NCI-H345 treated with DMSO at 0.1 percent for 48 hours (cell line): ENCODE results near the gene GFOD1.

Experiments used
- DNase-seq: peaks from one replicate; lab custom pipeline; 2025; ENCODE audit not compliant: unreplicated experiment; lab: John Stamatoyannopoulos, UW

Gene GFOD1

DNA sequence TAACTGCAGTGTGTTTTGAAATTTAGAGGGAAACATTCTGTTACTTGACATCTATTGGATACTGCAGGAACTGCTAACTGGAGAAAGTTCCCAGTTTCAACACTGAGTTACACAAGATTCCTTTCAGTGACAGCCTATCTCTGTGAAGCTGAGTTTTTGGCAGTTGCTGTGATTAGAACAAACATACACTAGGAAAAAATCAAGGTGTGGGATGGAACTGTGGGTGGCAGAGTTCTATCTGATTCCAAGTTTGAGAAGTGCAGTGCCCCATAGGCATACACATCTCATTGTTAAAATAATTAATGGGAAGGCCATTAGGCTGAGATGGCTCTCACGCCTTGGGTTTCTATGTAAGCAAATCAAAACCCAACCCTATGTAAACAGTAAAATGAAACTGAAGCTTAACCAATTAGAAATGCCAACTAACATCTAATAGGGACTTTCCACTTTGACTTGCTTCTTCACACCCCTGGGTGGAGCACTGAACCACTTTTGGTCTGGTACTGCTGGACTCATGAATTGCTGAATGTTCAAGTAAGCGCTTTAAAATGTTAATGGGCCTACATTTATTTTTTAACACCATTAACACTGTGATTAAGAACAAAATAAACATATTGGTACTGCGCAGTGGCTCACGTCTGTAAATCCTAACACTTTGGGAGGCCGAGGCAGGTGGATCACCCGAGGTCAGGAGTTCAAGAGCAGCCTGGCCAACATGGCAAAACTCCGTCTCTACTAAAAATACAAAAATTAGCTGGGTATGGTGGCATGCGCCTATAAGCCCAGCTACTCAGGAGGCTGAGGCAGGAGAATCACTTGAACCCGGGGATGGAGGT is 103.9 kb downstream of the GFOD1 start:
- DNase-seq, result no peak

DNA sequence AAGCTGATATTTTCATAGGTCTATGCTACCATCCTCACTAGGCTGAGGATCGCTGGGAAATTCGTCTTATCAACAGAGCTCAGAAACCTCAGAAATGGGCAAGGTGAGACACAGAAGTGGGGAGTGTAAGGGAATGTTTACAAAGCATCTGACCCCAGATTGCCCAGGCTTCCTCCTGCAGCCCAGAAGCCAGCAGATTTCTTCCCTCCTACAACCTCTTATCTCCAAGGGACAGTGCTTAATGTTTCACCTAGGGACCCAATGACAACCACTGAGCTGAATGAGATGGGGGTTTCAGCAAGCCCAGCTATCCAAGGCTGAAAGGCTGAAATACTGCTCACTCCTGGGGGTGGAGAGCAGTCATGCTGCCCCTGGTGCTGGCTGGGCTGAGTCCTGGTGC is 106.6 kb downstream of the GFOD1 start:
- DNase-seq, result no peak

DNA sequence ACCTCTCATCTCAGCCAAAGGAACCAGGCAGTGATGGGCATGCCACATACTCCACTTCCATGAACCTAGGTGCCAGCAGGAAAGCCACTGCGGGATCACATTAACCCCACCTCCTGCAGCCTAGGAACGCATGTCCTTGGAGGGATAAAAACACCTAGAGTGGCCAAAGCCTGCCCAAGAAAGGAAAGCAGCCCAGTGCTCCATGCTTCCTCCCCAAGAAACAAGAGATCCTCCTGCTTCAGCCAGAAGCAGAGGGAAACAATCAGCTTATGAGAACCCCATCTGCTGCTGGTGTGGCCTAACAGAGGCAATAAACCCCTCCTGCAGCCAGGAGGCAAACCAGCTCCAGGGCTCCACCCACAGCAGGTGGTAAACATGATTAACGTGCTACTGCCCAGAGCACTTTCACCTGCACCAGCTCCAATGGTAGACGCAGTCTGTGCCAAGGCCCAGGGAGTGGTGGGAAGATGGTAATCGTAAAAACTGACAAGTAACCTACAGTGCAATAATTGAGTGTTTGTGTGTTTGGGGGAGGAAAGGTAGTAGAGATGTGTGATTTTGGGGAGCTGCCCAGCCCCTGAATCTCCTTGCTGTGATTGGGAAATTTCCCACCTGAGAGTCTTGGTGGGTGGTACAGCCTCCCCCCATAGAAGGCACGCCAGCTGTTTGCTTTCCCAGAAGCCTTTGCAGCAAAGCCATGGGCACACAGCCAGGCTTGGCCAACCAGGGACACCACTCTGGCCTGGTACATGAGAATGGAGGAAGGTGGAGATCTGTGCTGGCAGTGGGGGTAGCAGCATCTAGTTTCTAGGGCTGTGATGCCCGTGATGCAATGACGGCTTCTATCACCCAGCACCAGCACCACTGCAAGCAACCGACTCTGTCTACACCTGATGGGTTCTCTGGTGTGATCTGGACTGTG is 108.5 kb downstream of the GFOD1 start:
- DNase-seq, result no peak

DNA sequence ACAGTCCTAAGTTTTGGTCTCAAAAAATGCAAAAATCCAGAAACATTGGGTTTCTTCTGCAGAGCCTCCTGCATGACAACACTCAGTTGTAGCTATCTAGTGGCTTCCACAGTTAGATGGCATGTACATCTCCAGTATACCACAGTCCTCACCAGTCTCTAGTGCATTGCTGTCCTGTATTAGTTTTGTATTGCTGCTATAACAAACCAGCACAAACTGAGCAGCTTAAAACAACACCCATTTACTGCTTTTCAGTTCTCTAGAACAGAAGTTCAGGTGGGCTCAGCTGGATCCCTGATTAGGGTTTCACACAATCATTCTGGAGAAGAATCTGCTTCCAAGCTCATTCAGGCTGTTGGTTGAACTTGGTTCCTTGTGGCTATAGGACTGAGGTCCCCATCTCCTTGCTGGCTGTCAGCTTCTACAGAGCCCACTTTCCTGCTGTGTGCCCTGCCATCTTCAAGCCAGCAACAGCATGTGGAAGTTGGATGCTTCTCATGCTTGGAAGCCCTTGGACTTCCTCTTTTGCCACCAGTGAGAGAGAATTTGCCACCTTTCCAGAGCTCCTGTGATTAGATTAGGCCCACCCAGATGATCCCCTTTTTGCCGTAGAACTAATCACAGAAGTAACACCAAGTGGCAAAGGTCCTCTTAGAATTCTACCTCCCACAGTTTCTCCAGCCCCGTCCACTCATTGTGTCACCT is 110.2 kb downstream of the GFOD1 start:
- DNase-seq, result no peak

DNA sequence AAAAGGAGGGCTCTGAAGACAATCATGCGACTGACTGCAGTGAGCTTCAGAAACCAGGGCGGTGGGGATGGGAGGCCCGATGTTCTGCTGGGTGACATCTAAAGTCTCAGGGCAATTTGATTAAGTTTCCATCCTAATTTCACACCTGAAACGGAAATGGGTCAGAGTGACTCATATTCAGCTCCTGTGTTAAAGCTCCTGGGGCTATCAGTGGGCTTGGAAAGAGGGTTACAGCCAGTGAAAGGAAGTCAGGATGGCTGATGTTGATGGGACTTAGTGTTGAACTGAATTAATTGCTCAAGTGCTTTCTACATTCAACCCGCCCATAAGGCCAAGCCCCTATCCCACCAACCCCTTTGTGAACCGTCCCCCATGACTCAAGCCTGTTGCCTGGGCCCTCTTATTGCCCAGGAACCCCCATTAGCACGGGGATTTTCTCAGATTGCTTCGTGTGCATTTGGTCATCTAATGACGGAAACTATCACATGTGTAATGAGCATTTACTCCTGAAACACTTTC is 112.0 kb downstream of the GFOD1 start:
- no peak for DNase-seq

DNA sequence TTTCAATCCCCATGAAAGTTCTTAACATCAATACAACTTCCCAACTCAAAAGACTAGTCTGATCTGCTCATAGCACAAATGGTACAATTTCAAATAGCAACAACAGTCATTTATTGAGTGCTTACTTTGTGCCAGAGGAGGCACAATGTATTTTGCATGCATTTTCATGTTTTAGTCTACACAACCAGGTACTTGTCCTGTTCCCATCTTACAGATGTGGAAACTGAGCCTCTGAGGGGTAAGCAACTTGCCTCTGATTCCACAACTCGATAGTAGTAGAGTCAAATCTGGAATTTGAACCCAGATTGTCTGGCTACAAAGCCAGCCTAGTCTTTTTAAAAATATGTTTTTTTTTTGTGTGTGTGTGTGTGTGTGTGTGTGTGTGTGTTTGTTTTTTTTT is 113.5 kb downstream of the GFOD1 start:
- no peak for DNase-seq

DNA sequence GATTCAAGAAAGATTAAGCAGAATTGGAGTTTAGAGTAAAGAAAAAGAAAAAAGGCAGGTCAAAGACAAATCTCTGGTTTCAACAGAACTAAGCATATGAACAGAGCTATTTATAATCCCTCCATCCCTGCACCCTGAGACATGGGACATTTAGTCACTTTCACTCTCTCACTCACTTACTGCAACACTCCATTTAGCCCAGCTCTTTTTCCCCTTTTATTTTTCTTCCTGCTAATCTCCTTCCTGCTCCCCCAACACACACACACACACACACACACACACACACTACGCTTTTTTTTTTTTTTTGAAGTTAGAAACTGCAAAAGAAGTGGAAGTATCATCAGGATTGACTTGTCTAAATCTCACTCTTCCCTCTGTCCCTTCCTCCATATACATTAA is 113.9 kb downstream of the GFOD1 start:
- DNase-seq, result no peak

DNA sequence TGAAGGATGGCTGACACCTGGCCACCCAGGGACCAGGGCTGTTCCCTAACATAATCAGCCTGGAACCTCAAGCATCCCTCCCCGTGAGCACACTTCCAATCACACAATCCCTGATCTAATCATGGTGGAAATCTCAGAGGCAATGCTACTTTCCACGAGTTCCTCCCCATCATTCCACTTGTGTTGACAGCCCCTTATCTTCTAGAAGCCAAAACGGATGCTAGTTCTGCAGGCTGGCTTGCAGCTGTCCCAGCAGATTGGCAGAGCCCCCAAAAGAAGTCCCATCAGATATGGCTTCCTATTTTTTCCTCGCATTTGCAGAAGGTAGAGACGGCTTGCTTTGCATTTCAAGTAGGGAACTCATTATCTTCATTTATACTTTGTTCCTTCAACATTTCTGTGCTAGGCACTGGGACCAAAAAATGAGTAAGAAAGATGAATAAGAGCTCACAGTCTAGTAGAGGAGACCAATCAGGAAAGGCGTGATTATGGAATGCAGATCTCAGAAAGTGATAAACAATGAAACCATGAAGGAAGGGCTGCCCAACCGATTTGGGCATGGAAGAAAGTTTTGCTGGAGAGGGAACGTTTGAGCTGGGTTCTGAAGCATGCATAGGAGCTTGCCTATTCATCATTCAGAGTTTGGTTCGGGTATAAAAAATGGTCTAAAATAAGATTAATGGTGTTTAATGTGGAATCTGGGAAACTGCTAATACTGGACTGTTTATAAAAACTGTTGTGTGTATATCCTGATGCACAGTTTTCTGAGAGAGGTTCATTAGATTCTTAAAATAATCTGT is 114.5 kb downstream of the GFOD1 start:
- no peak for DNase-seq

DNA sequence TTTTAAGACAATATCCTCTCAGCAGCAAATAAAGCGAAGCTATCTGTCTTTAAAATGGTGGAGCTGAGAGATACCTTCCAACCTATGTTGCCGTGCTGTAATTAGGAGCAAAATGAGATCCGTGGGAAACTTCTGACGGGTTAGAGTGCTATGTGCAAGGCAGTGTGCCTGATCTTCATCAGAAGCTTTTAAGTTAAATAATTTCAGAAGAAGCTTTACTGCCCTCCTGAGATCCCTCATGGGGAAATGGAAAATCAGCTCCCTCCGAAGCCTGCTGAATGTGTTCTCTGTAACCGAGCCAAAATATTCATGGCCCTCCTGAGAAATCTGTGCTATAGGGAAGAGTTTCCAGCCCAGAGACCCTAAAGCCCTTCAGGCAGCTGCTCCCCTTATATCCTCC is 115.3 kb downstream of the GFOD1 start:
- no peak for DNase-seq

DNA sequence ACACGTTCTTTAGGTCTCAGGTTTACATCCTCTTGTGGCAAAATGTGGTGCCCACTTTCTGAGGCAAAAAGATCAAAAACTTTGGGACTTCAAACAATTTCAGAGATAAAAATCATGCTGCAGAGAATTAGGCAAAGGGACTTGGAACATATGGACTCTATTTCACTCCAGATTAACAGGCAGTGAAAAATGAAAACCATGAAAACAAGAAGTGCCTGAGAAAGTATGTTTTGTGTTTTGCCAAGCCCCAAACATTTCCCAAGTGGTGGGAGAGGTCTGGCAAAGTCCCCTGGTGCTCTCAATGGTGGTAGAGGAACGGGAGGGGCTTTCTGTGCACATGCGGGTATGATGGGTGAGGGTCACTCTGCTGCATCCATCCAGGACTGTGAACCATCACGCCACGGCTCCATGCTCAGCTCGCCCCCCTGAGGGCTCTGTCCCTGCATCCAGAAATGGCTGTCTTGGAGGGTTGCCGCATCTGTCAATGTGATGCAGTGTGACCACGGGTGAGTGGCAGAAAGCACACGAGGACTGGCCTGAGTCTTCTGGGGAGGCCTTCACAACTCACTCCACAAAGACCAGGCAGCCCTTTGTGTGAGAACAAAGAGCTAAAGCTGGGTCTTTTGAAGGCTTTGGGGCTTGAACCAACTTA is 115.9 kb downstream of the GFOD1 start:
- DNase-seq, result no peak

DNA sequence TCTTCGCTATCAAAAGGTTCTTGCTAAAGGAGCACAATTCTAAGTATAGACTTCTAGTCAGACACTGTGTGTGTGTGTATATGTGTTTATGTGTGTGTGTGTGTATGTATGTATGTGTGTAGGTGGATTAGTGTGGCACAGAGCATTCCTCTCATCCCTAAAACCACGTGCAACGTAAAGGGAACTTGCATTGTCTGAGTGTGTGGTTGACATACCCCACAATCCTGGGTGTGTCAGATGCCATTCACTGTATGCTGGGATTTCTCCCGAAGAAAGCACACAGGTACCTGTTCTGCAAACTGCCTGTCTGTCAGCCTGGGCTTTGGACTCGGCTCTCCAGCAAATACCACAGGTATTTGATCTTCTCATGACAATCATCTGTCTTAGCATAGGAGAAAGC is 116.8 kb downstream of the GFOD1 start:
- no peak for DNase-seq

DNA sequence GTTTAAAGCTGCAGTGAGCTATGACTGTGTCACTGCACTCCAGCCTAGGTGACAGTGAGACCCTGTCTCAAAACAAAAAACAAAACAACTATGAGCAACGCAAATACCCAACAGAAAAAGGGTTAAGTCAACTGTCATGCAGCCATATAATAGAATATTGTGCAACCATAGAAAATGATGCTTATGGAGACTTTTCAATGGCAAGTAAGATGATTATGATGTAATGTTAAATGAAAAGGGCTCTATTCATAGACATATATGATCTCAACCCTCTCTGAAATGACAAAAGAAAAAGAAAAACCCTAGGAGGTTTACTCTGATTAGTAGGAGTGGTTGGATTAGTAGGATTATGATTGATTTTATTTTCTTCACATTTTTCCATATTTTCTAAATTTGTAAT is 117.8 kb downstream of the GFOD1 start:
- no peak for DNase-seq

DNA sequence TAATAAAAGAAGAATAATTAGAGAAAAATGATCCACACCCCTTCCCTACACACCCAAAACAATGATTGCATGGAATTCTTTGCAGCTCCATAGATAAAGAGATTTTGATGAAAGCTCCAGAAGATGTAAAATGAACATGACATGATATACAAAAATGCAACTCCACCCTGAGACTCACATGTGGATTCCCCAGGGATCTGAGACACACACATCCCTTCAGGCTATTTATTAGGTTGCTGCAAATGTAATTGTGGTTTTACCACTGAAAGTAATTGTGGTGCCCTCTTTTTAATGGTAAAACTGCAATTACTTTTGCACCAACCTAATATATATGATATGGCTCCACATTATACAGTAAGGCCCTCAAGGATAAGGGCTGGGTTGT is 118.7 kb downstream of the GFOD1 start:
- no peak for DNase-seq

DNA sequence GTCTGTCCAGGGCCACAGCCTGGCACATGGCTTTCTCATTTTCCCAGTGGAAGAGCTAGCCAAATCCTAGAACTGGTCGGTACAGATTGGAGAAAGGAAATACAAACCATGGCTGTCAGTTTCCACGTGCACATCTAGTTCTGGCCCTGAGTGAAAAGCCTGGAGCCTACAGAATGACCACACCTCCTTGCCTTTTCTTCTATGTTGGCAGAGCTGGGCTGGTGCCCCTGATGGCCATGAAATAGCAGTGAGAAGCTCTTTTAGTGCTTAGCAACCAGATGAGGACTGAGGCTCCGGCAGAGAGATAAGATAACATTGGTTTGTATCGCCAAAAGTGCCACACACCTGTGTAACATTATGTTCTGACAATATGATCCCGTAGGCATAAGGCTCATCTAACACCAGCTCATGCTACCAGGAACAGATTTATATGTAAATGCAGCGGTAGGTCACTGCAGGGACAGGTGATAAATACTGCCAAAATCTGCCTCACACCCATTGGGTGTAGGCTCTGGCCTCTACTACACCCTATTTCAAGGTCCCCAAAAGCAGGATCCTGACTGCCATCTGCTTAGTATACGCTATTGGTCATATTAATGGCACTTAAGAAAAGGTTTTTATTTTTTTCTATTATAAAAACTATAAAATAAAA is 119.2 kb downstream of the GFOD1 start:
- no peak for DNase-seq

DNA sequence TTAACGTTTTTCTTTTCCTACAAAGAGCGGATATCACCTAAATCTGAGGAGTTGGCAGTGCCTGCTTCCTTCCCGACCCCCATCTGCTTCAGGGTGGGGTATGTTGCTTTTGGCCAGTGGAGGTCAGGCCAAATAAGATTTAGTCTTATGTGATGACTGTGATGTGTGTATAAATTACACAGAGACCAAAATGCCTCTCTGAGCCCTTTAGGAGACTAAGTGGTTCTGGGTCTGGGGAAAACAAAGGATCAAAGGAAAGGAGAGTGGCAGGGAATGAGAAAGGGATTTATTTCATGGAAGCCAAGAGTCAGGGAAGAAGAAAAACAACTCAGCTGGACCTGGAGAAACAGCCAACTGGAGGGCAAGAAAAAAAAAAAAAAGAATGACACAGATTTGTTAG is 120.0 kb downstream of the GFOD1 start:
- no peak for DNase-seq

DNA sequence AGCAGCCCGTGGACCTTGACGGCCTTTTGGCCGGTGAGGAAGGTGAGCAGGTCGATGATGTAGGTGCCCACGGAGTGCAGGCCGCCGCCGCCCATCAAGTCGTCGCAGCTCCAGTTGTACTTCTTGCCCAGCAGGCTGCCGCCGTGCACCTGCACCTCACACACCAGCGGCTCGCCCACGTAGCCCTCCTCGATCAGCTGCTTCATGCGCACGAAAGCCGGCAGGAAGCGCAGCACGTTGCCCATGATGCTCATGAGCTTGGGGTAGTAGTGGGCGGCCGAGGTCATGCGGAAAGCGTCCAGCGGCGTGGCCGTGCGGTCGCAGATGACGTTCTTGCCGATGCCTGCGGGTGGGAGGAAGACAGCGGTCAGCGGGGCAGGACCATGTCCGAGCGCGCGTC is 122.1 kb downstream of the GFOD1 start:
- DNase-seq, result no peak

DNA sequence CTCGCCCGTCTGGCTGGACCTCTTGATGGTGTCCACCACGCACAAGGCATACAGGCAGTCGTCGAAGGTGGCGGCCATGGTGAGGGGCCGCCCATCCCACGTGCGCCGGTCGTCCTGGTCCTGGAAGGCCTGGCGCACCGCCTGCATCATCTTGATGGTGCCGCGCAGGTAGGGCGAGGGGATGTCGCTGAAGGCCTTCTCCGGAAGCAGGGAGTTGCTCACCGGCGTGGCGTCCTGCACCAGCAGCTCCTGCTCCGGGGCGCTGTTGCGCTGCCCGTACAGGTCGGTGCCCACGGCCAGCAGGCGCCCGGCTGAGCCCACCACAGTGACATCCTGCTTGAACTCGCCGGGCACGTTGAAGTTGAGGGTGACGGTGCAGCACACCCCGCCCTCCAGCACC is 122.6 kb downstream of the GFOD1 start:
- DNase-seq, result no peak

DNA sequence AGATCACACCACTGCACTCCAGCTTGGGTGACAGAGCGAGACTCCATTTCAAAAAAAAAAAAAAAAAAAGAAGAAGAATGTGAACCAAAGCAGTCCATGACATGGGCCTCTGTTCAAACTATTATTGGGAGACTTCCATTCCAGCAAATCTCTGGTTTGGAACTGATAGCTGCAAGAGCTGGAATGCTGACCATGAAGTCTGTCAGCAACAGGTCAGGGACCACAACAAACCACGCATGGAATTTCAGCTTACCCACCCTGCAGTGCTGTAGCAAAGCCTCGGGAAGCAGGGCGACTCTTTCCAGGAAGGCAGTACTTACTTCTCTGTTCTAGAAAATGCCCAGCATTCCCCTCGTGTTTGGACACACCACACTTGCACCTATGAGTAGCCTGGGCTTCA is 125.0 kb downstream of the GFOD1 start:
- DNase-seq, result no peak

DNA sequence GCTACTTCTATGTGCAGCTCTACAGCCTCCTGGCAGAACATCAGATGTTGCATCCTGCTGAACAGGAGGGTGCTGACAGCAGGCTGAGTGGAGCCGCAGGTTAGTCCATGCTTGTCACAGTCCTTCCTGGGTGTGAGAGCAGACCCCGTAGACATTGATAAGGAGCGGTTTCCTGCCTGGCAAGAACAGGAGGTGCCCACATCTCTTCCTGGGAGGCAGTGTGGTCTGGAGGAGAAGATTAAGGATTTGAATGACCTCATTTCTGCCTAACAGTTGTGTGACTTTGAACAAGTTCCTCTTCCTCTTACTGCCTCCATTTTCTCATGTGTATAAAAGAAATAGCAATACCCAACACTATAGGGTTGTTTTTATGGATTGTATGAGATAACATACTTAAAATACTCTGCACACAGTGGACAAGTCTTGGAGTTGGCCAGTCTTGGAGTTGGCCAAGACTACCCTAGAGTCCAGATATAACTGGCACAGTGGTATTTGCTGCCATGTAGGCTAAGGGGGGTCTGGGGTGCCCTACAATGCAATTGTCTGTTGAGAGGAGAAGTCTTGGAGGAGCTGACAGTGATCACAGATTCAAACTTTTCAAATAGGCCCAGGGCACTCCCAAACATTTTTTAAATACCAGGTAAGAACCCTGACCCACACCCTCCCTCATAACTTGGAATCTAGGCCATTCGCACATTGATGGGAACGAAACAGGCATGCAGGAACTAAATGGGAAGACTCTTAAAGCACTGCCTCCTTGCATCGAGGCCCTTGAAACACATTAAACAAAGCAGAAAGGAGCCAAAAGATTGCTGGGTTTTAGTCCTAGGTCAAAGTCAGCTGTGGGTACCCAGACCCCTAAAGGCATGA is 126.5 kb downstream of the GFOD1 start:
- no peak for DNase-seq
